Thyroid gland (tissue), 4 donors: ENCODE data around the gene SPATS2L. TPM values are rescaled to one million over a fixed set of nuclear protein-coding genes. Genes with fewer than 3 reads are reported as not detected.

Source experiments
- DNase-seq, 2 donors: peaks; one replicate each; pipeline ENCODE4 v3.0.0-alpha.2; 2019
- H3K27ac ChIP-seq, 3 donors: fragments of 200-600 bp; sonication (generic); 1 replicate in 2 of 3; 2 replicates in 1 of 3; pipeline ENCODE4 v1.5.1; 2016 to 2019; ENCODE audit warnings: mild to moderate bottlenecking in 1 of 3, moderate library complexity in 1 of 3
- H3K27me3 ChIP-seq: fragments of 200-600 bp; sonication (generic); one replicate; pipeline ENCODE4 v1.5.1; 2019
- H3K36me3 ChIP-seq, 2 donors: fragments of 200-600 bp; sonication (generic); one replicate each; pipeline ENCODE4 v1.5.1; 2016 to 2019
- H3K4me1 ChIP-seq, 2 donors: fragments of 200-600 bp; sonication (generic); one replicate each; pipeline ENCODE4 v1.5.1; 2017 to 2019
- H3K4me3 ChIP-seq, 3 donors: fragments of 200-600 bp; sonication (generic); replicated peaks in 1 of 3; 1 replicate in 2 of 3; 2 replicates in 1 of 3; pipeline ENCODE4 v1.5.1; 2016; ENCODE audit warnings: mild to moderate bottlenecking in 1 of 3
- H3K9me3 ChIP-seq: fragments of 200-600 bp; sonication (generic); one replicate; pipeline ENCODE4 v1.5.1; 2017
- POLR2A ChIP-seq, 2 donors: fragments of 450-650 bp; IDR thresholded peaks; one replicate each; pipeline ENCODE4 v1.6.1; 2017; ENCODE audit warnings: antibody characterized with exemption in 2 of 2, mild to moderate bottlenecking in 2 of 2, moderate library complexity in 1 of 2
- WGBS, 2 donors: methylation state at CpG; one replicate each; pipeline ENCODE4 v1.1.5; 2017; 5-methylcytosine and 5-hydroxymethylcytosine counted together
- intact Hi-C: fragments of 100-400 bp; cut with DNase I; formaldehyde crosslinking; loops from one replicate; pipeline ENCODE4 v1.15.1; 2023
- total RNA-seq, 4 donors: library from RNA; depleted of rRNA; stranded (reverse); fragments of >200 nt; gene quantifications; one replicate each; pipeline ENCODE4 v1.2.3, GENCODE V29; 2016
- TF ChIP-seq, protein P1 (sequence below), 6 experiments: fragments of 200-600 bp in 3 of 6; fragments of 450-650 bp in 3 of 6; sonication (generic) in 3 of 6; IDR thresholded peaks; one replicate each; pipeline ENCODE4 v1.5.1; 2016 to 2019; ENCODE audit warnings: antibody characterized with exemption in 6 of 6, mild to moderate bottlenecking in 2 of 6, inconsistent platforms in 1 of 6, moderate library complexity in 1 of 6

Gene SPATS2L
- total RNA-seq, 4 donors from 2014 or later: 41.7 to 101 (median 73.3) TPM

DNA sequence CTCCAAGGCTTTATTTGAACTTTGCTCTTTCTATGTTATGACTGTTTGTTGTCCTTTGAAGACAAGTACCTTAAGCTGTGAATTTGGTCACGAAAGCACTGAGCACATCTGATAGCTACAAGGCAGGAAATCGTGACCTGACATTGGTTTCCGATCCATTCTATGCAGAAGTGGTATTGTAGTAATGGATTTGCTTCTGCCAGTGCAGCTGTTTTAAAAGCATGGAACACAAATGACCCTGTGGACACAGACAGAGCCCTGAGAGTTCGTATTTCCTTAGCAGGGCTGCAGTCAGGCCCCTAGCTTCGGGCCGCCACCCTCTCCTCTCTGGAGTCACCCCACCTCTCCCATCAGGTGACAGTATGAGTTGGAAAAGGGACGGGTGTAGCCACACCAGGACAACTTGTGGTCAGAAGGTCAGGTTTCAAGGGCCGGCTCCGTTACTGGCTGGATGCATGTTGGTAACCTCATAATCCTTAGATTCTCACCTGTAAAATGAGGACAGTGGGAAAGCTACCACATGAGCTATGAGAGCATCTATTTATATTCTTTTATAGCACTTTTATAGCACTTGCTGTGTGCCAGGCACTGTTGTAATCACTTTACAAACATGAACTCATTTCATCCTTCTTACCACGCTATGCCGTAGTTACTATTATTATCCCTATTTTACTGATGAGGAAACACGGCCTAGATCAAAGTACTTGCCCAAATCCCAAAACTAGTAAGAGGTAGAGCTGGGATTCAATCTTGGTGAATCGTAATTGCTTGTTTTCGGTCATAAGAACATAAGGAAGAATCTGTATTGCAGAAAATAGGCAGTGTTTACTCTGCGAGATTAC, 70.2 kb downstream of the SPATS2L start:
- Histone ChIP-seq H3K9me3 (no peaks in the 10 kb centered on the region), H3K36me3 (no peaks in the 10 kb centered on the region), H3K4me1 (peaks cover 31 to 62% of the 10 kb centered on the region in 2 donors), H3K27me3 (no peaks in the 10 kb centered on the region), H3K4me3 (no peak overlapping the region), H3K27ac (peak overlapping the region in 2 of 3 donors; percentile 19 to 62)
- 82 to 83% methylated on average over 15 of the region's 15 CpGs for WGBS, 2 donors
- intact Hi-C loops: no loop called here
- TF ChIP-seq, protein P1, sequence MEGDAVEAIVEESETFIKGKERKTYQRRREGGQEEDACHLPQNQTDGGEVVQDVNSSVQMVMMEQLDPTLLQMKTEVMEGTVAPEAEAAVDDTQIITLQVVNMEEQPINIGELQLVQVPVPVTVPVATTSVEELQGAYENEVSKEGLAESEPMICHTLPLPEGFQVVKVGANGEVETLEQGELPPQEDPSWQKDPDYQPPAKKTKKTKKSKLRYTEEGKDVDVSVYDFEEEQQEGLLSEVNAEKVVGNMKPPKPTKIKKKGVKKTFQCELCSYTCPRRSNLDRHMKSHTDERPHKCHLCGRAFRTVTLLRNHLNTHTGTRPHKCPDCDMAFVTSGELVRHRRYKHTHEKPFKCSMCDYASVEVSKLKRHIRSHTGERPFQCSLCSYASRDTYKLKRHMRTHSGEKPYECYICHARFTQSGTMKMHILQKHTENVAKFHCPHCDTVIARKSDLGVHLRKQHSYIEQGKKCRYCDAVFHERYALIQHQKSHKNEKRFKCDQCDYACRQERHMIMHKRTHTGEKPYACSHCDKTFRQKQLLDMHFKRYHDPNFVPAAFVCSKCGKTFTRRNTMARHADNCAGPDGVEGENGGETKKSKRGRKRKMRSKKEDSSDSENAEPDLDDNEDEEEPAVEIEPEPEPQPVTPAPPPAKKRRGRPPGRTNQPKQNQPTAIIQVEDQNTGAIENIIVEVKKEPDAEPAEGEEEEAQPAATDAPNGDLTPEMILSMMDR (IDR thresholded peaks at IDR 0.05): no peak
- TF ChIP-seq POLR2A (IDR thresholded peaks at IDR 0.05): no peak
- no peak for DNase-seq

DNA sequence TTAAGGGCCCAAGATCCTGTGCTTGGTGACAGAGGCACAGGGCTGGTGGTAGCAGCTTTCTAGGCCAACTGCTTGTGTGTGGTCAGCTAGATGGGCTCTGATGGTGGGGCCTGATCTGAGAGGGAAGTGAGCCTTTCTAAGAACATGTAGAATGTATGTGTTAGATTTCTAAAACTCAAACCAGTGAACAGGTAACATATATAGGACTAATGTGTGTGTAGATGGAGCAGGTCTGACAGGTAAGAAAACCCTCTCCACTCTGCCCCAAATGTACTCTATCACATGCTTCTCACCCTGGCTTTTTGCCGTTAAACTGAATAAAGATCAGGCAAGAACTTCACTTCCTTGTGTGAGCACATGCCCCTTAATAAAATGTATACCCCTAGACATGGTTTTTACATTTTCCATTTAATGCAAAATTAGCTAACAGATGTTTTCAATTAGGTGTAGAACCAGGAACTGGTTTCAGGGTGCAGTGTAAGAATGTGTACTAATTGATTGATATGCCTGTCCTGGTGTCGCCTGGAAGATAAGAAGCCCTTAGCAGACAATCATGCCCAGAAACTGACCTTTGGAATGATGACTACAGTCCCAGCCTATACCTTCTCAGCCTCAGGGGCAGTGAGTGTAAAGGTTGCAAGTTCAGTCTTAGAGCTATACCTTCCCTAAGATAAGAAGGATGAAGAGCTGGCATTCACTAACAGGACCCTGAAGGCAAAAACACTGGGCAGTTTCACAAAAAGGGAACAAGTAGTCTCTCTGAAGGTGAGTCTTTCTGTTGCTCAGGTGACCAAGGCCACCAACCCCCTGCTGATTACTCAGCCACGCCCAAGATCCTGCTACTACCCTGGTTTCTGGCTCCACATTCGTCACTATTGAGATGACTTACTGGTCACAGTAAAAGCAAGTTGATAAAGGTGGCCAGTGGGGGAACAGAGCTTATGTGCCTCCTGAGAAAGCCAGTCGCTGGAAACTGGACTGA, 71.2 kb downstream of the SPATS2L start:
- WGBS, 2 donors: 74 to 84% methylated on average over 5 of the region's 5 CpGs
- TF ChIP-seq POLR2A (IDR thresholded peaks at IDR 0.05): no peak
- TF ChIP-seq, protein P1 (IDR thresholded peaks at IDR 0.05): no peak
- no peak overlapping the region for H3K4me3 ChIP-seq
- H3K27me3 ChIP-seq: no peaks in the 10 kb centered on the region
- H3K36me3 ChIP-seq: no peaks in the 10 kb centered on the region
- DNase-seq: peak in 1 of 2 donors; percentile 47
- H3K27ac ChIP-seq: peak overlapping the region; percentile 5 to 62 (median 57)
- no peaks in the 10 kb centered on the region for H3K9me3 ChIP-seq
- H3K4me1 ChIP-seq: peaks cover 31 to 67% of the 10 kb centered on the region in 2 donors
- intact Hi-C loops: no loop called here

DNA sequence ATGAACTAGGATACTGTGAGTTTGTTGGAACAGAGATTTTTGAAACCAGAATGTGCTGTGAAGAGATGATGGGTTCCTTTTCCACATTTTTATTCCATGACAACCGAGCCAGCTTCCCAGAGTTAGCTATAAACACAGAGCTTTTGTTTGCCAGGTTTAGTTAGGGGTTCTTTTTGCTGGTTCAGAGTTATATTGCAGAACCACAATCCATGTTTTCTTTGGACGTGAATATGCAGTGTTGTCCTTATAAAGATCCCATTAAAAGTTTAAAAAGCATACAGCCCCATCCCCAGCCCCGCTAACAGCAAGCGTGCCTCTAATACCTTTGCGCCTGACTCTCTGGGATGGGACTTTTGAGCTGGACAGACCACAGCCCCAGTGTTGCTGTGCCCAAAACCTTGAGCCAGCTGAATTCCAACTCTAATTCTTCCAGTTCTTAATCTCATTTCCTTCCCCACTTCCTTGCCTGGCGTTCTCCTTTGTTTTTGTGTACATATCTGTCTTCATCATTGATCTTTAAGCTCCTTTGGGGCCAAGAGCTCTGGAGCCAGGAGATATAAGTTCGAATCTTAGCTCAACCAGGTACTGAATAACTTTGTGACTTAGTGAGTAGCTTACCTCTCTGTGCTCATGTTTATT, 72.3 kb downstream of the SPATS2L start:
- TF ChIP-seq, protein P1 (IDR thresholded peaks at IDR 0.05): no peak
- TF ChIP-seq POLR2A (IDR thresholded peaks at IDR 0.05): no peak
- 65 to 77% methylated on average over 7 of the region's 7 CpGs for WGBS, 2 donors
- no peaks in the 10 kb centered on the region for H3K27me3 ChIP-seq
- no peak overlapping the region for H3K4me3 ChIP-seq
- H3K36me3 ChIP-seq: no peaks in the 10 kb centered on the region
- H3K4me1 ChIP-seq: peaks cover 35 to 61% of the 10 kb centered on the region in 2 donors
- no peak for DNase-seq
- H3K9me3 ChIP-seq: no peaks in the 10 kb centered on the region
- peak overlapping the region in 2 of 3 donors; percentile 57 to 62 for H3K27ac ChIP-seq
- intact Hi-C loops: no loop called here

DNA sequence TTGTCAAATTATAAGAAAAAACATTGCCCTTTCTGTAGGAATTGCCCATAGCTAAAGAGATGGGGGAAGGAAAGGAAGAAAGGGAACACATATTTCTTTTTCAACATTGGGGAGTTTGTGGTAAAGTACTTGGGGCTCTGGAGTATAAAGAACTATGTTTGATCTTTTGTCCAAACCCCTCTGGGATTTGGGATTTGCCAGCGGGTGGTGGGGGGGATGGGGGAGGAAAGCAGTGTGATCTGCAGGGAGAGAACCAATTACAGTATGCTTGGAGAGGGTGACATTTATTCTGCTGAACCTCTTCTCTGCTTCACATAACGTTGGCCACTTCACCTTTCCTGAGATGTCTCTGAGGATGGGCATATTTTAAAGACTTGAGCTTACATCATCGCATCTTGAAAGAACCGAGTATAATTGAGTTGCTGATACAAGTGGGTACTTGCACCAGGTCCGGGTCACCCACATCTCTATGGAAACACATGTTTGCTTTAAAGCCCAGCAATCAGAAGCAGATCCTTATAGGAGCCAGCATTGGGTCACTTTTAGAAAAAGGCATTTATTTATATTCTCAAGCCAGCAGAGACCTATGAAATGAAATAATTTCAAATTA, 73.1 kb downstream of the SPATS2L start:
- H3K27me3 ChIP-seq: no peaks in the 10 kb centered on the region
- DNase-seq: no peak
- 33 to 50% methylated on average over 5 of the region's 5 CpGs for WGBS, 2 donors
- H3K9me3 ChIP-seq: no peaks in the 10 kb centered on the region
- TF ChIP-seq, protein P1 (IDR thresholded peaks at IDR 0.05): no peak
- TF ChIP-seq POLR2A (IDR thresholded peaks at IDR 0.05): no peak
- peak overlapping the region in 1 of 3 donors; percentile 57 for H3K27ac ChIP-seq
- peaks cover 35 to 55% of the 10 kb centered on the region in 2 donors for H3K4me1 ChIP-seq
- intact Hi-C loops: no loop called here
- no peaks in the 10 kb centered on the region for H3K36me3 ChIP-seq
- H3K4me3 ChIP-seq: no peak overlapping the region
